Measurements from ENCODE around the gene LRRC36.

GRCh38 chr16:67278773-67279295, 47.8 kb upstream of the LRRC36 start:
- TF ChIP-seq CREB1 (IDR thresholded peaks at IDR 0.05), result no peak
- TF ChIP-seq CREB1 (CRISPR knock-in tag; IDR thresholded peaks at IDR 0.05), result no peak
- TF ChIP-seq ZKSCAN5 (CRISPR knock-in tag; IDR thresholded peaks at IDR 0.05), result no peak
- TF ChIP-seq MEIS1 (CRISPR knock-in tag; IDR thresholded peaks at IDR 0.05; ENCODE audit: borderline replicate concordance), result no peak
- no peak for TF ChIP-seq POLR2AphosphoS2 (IDR thresholded peaks at IDR 0.05; ENCODE audit: low read depth, low read length)
- TF ChIP-seq ZNF44 (CRISPR knock-in tag; IDR thresholded peaks at IDR 0.05), result no peak
- no peak for TF ChIP-seq ZNF562 (CRISPR knock-in tag; IDR thresholded peaks at IDR 0.05; ENCODE audit: borderline replicate concordance)
